SK-N-SH treated with all-trans-retinoic acid at 6 μM for 48 hours (cell line): ENCODE results near the gene PLEKHA3.
"Not testable (repeated sequence)": the region's sequence is repeated elsewhere in the genome, so short reads cannot be mapped to it uniquely, and the experiment has no call there.

Source experiments
- ATAC-seq: fragments of 200-7000 bp; cut with Tn5 transposase; 3 replicates; pipeline ENCODE4 v1.9.1; 2020; ENCODE audit warnings: mild to moderate bottlenecking, moderate library complexity
- ARNTL ChIP-seq: fragments of 450-650 bp; formaldehyde crosslinking; IDR thresholded peaks from 2 replicates; pipeline ENCODE4 v1.5.0; 2020; ENCODE audit warnings: low read depth, mild to moderate bottlenecking, moderate library complexity, borderline replicate concordance
- BACH2 ChIP-seq: fragments of 250-450 bp; sonication (Bioruptor Pico); IDR thresholded peaks from 2 replicates; pipeline ENCODE4 v1.9.0; 2021; ENCODE audit warnings: mild to moderate bottlenecking, borderline replicate concordance
- CSDC2 ChIP-seq: fragments of 250-450 bp; sonication (Bioruptor Pico); IDR thresholded peaks from 2 replicates; pipeline ENCODE4 v1.5.0; 2020; ENCODE audit warnings: mild to moderate bottlenecking, moderate library complexity
- GLIS3 ChIP-seq: fragments of 250-450 bp; sonication (Bioruptor Pico); IDR thresholded peaks from 2 replicates; pipeline ENCODE4 v1.5.0; 2020; ENCODE audit warnings: mild to moderate bottlenecking, moderate library complexity
- ISL1 ChIP-seq: fragments of 250-450 bp; sonication (Bioruptor Pico); IDR thresholded peaks from 2 replicates; pipeline ENCODE4 v2.1.2; 2022; ENCODE audit warnings: mild to moderate bottlenecking, moderate library complexity
- PPARA ChIP-seq: fragments of 250-450 bp; sonication (Bioruptor Pico); IDR thresholded peaks from 2 replicates; pipeline ENCODE4 v1.5.0; 2020; ENCODE audit warnings: mild to moderate bottlenecking, borderline replicate concordance
- RARB ChIP-seq: fragments of 250-450 bp; sonication (Bioruptor Pico); IDR thresholded peaks from 2 replicates; pipeline ENCODE4 v1.8.0; 2021; ENCODE audit warnings: mild to moderate bottlenecking, moderate library complexity
- SNAI2 ChIP-seq: fragments of 250-450 bp; sonication (Bioruptor Pico); IDR thresholded peaks from 2 replicates; pipeline ENCODE4 v1.5.0; 2020; ENCODE audit warnings: mild to moderate bottlenecking, moderate library complexity
- TOX ChIP-seq: fragments of 250-450 bp; sonication (Bioruptor Pico); IDR thresholded peaks from 2 replicates; pipeline ENCODE4 v1.8.0; 2021; ENCODE audit warnings: mild to moderate bottlenecking, moderate library complexity, borderline replicate concordance
- TSHZ2 ChIP-seq: fragments of 250-450 bp; sonication (Bioruptor Pico); IDR thresholded peaks from 2 replicates; pipeline ENCODE4 v1.5.0; 2020; ENCODE audit warnings: mild to moderate bottlenecking, moderate library complexity
- ZC3H10 ChIP-seq: fragments of 250-450 bp; sonication (Bioruptor Pico); IDR thresholded peaks from 2 replicates; pipeline ENCODE4 v1.5.1; 2021; ENCODE audit warnings: mild to moderate bottlenecking, moderate library complexity
- ZFP3 ChIP-seq: fragments of 250-450 bp; sonication (Bioruptor Pico); IDR thresholded peaks from 2 replicates; pipeline ENCODE4 v1.5.0; 2020; ENCODE audit warnings: mild to moderate bottlenecking, moderate library complexity
- ZFP30 ChIP-seq: fragments of 450-650 bp; formaldehyde crosslinking; IDR thresholded peaks from 2 replicates; pipeline ENCODE4 v1.5.0; 2022; ENCODE audit warnings: mild to moderate bottlenecking, moderate library complexity
- ZNF70 ChIP-seq: fragments of 450-650 bp; formaldehyde crosslinking; IDR thresholded peaks from 2 replicates; pipeline ENCODE4 v1.5.0; 2020; ENCODE audit warnings: mild to moderate bottlenecking, moderate library complexity
- ZNF8 ChIP-seq: fragments of 450-650 bp; formaldehyde crosslinking; IDR thresholded peaks from 2 replicates; pipeline ENCODE4 v1.5.0; 2020; ENCODE audit warnings: mild to moderate bottlenecking, moderate library complexity
- TF ChIP-seq, protein P1 (sequence below): fragments of 250-450 bp; sonication (Bioruptor Pico); IDR thresholded peaks from 2 replicates; pipeline ENCODE4 v1.5.1; 2020; ENCODE audit warnings: low read depth, mild to moderate bottlenecking, moderate library complexity
- TF ChIP-seq, protein P2 (sequence below): fragments of 250-450 bp; sonication (Bioruptor Pico); IDR thresholded peaks from 2 replicates; pipeline ENCODE4 v1.5.1; 2021; ENCODE audit warnings: mild to moderate bottlenecking, moderate library complexity

The PLEKHA3 gene

GRCh38 chr2:178457390-178457886 lies 22.8 kb upstream of the PLEKHA3 start (continued):
- TF ChIP-seq ZNF70 (CRISPR knock-in tag) (no peak), ZFP30 (no peak), SNAI2 (CRISPR knock-in tag) (no peak), RARB (CRISPR knock-in tag) (no peak)

DNA sequence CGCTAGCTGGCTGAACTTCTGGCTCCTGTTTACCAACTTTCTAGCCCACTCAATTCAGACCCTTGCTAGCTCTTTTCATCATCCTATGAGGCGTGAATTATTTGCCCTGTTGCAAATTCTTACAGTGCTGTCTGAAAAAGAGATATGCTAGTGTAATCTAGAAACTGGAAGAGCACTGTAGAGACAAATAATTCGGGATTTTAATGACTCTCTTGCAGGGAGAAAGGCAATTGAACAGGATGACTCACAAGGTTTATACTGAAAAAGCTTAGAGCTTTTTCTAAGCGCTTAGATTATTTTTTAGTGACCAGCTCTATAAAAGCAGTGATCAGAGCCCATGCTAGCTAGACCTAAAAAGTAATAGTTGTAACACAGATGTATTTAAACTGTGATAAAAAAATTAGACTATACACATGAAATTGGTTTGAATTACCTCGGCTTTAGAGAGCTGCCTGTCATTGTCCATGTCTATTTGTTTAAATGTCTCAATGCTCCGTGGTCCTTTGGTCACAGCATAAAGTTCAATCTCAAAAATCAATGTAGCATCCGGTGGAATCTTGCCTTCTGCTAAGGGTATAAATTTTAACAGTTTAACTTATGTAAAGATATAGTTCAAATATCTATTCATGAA lies 10.9 kb upstream of the PLEKHA3 start:
- TF ChIP-seq TOX (CRISPR knock-in tag) (no peak), SNAI2 (CRISPR knock-in tag) (no peak), ARNTL (CRISPR knock-in tag) (no peak), BACH2 (no peak), CSDC2 (no peak), GLIS3 (CRISPR knock-in tag) (no peak), ZFP3 (no peak), PPARA (CRISPR knock-in tag) (no peak), RARB (CRISPR knock-in tag) (no peak), ZNF8 (CRISPR knock-in tag) (no peak), ZC3H10 (CRISPR knock-in tag) (no peak), ISL1 (CRISPR knock-in tag) (no peak)
- TF ChIP-seq, protein P1, sequence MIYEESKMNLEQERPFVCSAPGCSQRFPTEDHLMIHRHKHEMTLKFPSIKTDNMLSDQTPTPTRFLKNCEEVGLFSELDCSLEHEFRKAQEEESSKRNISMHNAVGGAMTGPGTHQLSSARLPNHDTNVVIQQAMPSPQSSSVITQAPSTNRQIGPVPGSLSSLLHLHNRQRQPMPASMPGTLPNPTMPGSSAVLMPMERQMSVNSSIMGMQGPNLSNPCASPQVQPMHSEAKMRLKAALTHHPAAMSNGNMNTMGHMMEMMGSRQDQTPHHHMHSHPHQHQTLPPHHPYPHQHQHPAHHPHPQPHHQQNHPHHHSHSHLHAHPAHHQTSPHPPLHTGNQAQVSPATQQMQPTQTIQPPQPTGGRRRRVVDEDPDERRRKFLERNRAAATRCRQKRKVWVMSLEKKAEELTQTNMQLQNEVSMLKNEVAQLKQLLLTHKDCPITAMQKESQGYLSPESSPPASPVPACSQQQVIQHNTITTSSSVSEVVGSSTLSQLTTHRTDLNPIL (CRISPR knock-in tag) = no peak
- TF ChIP-seq, protein P2, sequence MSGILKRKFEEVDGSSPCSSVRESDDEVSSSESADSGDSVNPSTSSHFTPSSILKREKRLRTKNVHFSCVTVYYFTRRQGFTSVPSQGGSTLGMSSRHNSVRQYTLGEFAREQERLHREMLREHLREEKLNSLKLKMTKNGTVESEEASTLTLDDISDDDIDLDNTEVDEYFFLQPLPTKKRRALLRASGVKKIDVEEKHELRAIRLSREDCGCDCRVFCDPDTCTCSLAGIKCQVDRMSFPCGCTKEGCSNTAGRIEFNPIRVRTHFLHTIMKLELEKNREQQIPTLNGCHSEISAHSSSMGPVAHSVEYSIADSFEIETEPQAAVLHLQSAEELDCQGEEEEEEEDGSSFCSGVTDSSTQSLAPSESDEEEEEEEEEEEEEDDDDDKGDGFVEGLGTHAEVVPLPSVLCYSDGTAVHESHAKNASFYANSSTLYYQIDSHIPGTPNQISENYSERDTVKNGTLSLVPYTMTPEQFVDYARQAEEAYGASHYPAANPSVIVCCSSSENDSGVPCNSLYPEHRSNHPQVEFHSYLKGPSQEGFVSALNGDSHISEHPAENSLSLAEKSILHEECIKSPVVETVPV (CRISPR knock-in tag) = no peak
- no peak for ATAC-seq

DNA sequence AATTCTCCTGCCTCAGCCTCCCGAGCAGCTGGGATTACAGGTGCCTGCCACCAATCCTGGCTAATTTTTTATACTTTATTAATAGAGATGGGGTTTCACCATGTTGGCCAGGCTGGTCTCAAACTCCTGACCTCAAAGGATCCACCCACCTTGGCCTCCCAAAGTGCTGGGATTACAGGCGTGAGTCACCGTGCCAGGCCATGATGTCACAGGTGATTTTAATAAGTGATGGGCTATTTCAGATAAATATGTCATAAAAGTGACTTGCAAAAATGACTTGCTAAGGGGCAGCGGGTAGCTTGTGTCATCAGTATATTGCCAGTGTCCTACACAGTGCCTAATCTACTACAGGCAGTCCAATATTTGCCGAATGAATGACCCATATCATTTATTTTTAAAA lies 8.9 kb upstream of the PLEKHA3 start:
- not testable (repeated sequence) for ATAC-seq

DNA sequence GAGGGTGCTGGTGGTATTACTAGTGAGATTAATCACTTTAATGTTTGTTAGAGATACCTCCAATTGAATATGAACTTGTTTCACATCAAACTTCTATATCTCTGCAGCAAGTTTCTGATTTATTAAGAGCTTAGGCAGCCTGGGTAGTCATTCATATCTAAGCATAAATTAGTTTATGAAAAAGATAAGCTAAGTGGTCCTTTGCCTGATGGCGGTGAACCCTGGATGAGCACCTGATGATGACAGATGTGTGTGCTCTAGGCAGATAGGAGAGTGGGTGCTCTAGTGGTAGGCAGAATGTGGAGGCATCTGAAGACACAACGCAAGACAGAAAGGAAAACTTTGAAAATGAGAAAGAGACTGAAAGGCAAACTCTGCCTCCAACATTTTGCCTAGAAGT lies 6.9 kb upstream of the PLEKHA3 start:
- ATAC-seq = no peak
- TF ChIP-seq RARB (CRISPR knock-in tag) (no peak), TSHZ2 (CRISPR knock-in tag) (0 out of 2 replicates have a peak, but pooled peaks have one; percentile 17), ISL1 (CRISPR knock-in tag) (peak; percentile 41)

GRCh38 chr2:178473931-178474330 lies 6.3 kb upstream of the PLEKHA3 start:
- peak; percentile 57 for ATAC-seq
- no peak for TF ChIP-seq ZNF8 (CRISPR knock-in tag)
- TF ChIP-seq GLIS3 (CRISPR knock-in tag) = no peak
- no peak for TF ChIP-seq RARB (CRISPR knock-in tag)
- TF ChIP-seq ZFP3 = no peak
- no peak for TF ChIP-seq TSHZ2 (CRISPR knock-in tag)
- TF ChIP-seq ISL1 (CRISPR knock-in tag) = 0 out of 2 replicates have a peak, but pooled peaks have one; percentile 9
- TF ChIP-seq ARNTL (CRISPR knock-in tag) = no peak
